CD4-positive, alpha-beta T cell treated with Interleukin-17A for 1 hour (primary cell): Measurements from ENCODE around the gene ALDH5A1.

Experiments used
- DNase-seq: peaks from one replicate; pipeline ENCODE4 v3.0.0-alpha.2; 2020

The ALDH5A1 gene

GRCh38 chr6:24534329-24534728, 39.6 kb downstream of the ALDH5A1 start:
- DNase-seq: no peak

GRCh38 chr6:24535210-24535609, 40.4 kb downstream of the ALDH5A1 start:
- DNase-seq: no peak

GRCh38 chr6:24536466-24536865, 41.7 kb downstream of the ALDH5A1 start:
- DNase-seq: no peak

- DNase-seq: no peak
Observed at GRCh38 chr6:24537082-24537699, 42.4 kb downstream of the ALDH5A1 start.

- no peak for DNase-seq
Observed at GRCh38 chr6:24537771-24538385, 43.1 kb downstream of the ALDH5A1 start.

- DNase-seq: no peak
Observed at GRCh38 chr6:24539416-24539815, 44.6 kb downstream of the ALDH5A1 start.

GRCh38 chr6:24540197-24540596, 45.4 kb downstream of the ALDH5A1 start:
- DNase-seq: no peak

GRCh38 chr6:24543683-24544082, 48.9 kb downstream of the ALDH5A1 start:
- DNase-seq: no peak

GRCh38 chr6:24545183-24545582, 50.4 kb downstream of the ALDH5A1 start:
- DNase-seq: no peak

GRCh38 chr6:24545691-24546090, 50.9 kb downstream of the ALDH5A1 start:
- DNase-seq: no peak

- DNase-seq: no peak
Observed at GRCh38 chr6:24546439-24546838, 51.7 kb downstream of the ALDH5A1 start.

- DNase-seq: peak; percentile 37
Observed at GRCh38 chr6:24547243-24547642, 52.5 kb downstream of the ALDH5A1 start.

- no peak for DNase-seq
Observed at GRCh38 chr6:24549158-24549557, 54.4 kb downstream of the ALDH5A1 start.

- no peak for DNase-seq
Observed at GRCh38 chr6:24549674-24550353, 55.0 kb downstream of the ALDH5A1 start.

- DNase-seq: no peak
Observed at GRCh38 chr6:24551139-24551538, 56.4 kb downstream of the ALDH5A1 start.

- no peak for DNase-seq
Observed at GRCh38 chr6:24554474-24554873, 59.7 kb downstream of the ALDH5A1 start.

GRCh38 chr6:24558516-24558915, 63.7 kb downstream of the ALDH5A1 start:
- DNase-seq: no peak

- DNase-seq: no peak
Observed at GRCh38 chr6:24564081-24564480, 69.3 kb downstream of the ALDH5A1 start.

- no peak for DNase-seq
Observed at GRCh38 chr6:24565196-24565595, 70.4 kb downstream of the ALDH5A1 start.

- no peak for DNase-seq
Observed at GRCh38 chr6:24566020-24566767, 71.4 kb downstream of the ALDH5A1 start.

- DNase-seq: no peak
Observed at GRCh38 chr6:24568683-24569082, 73.9 kb downstream of the ALDH5A1 start.

- no peak for DNase-seq
Observed at GRCh38 chr6:24569811-24570210, 75.0 kb downstream of the ALDH5A1 start.

- DNase-seq: no peak
Observed at GRCh38 chr6:24571361-24571760, 76.6 kb downstream of the ALDH5A1 start.

GRCh38 chr6:24574809-24575208, 80.0 kb downstream of the ALDH5A1 start:
- no peak for DNase-seq
